Measurements from ENCODE around the gene IGF2R.
"Not testable (repeated sequence)": the region's sequence is repeated elsewhere in the genome, so short reads cannot be mapped to it uniquely, and the experiment has no call there.

IGF2R gene

GRCh38 chr6:160076009-160076408 lies 107.1 kb downstream of the IGF2R start:
- DNase-seq (ENCODE audit: low read depth), result no peak

GRCh38 chr6:160077024-160077423 lies 108.1 kb downstream of the IGF2R start:
- DNase-seq (ENCODE audit: low read depth), result no peak

GRCh38 chr6:160077526-160077925 lies 108.6 kb downstream of the IGF2R start:
- no peak for DNase-seq (ENCODE audit: low read depth)

GRCh38 chr6:160078883-160079685 lies 110.2 kb downstream of the IGF2R start:
- no peak for DNase-seq (ENCODE audit: low read depth)

GRCh38 chr6:160079686-160080043 lies 110.8 kb downstream of the IGF2R start:
- DNase-seq (ENCODE audit: low read depth), result no peak

- no peak for DNase-seq (ENCODE audit: low read depth)
Measured at GRCh38 chr6:160080097-160080496, 111.2 kb downstream of the IGF2R start.

GRCh38 chr6:160081398-160081797 lies 112.5 kb downstream of the IGF2R start:
- no peak for DNase-seq (ENCODE audit: low read depth)

- no peak for DNase-seq (ENCODE audit: low read depth)
Measured at GRCh38 chr6:160082627-160083026, 113.7 kb downstream of the IGF2R start.

GRCh38 chr6:160084198-160084776 lies 115.4 kb downstream of the IGF2R start:
- no peak for DNase-seq (ENCODE audit: low read depth)

GRCh38 chr6:160085226-160085625 lies 116.3 kb downstream of the IGF2R start:
- DNase-seq (ENCODE audit: low read depth), result no peak

- DNase-seq (ENCODE audit: low read depth), result no peak
Measured at GRCh38 chr6:160085713-160086505, 117.0 kb downstream of the IGF2R start.

GRCh38 chr6:160086754-160087153 lies 117.9 kb downstream of the IGF2R start:
- no peak for DNase-seq (ENCODE audit: low read depth)

GRCh38 chr6:160088069-160088783 lies 119.3 kb downstream of the IGF2R start:
- DNase-seq (ENCODE audit: low read depth), result peak; percentile 80

- DNase-seq (ENCODE audit: low read depth), result no peak
Measured at GRCh38 chr6:160088784-160089533, 120.1 kb downstream of the IGF2R start.

- DNase-seq (ENCODE audit: low read depth), result no peak
Measured at GRCh38 chr6:160089534-160089897, 120.6 kb downstream of the IGF2R start.

GRCh38 chr6:160090442-160091239 lies 121.8 kb downstream of the IGF2R start:
- DNase-seq (ENCODE audit: low read depth), result not testable (repeated sequence)

GRCh38 chr6:160092176-160092575 lies 123.3 kb downstream of the IGF2R start:
- DNase-seq (ENCODE audit: low read depth), result not testable (repeated sequence)

GRCh38 chr6:160092602-160093001 lies 123.7 kb downstream of the IGF2R start:
- DNase-seq (ENCODE audit: low read depth), result no peak

- DNase-seq (ENCODE audit: low read depth), result no peak
Measured at GRCh38 chr6:160093061-160093460, 124.2 kb downstream of the IGF2R start.

GRCh38 chr6:160093946-160094345 lies 125.1 kb downstream of the IGF2R start:
- no peak for DNase-seq (ENCODE audit: low read depth)

All from fibroblast of the conjunctiva (primary cell).